ENCODE data around the gene SLC22A25.

DNA sequence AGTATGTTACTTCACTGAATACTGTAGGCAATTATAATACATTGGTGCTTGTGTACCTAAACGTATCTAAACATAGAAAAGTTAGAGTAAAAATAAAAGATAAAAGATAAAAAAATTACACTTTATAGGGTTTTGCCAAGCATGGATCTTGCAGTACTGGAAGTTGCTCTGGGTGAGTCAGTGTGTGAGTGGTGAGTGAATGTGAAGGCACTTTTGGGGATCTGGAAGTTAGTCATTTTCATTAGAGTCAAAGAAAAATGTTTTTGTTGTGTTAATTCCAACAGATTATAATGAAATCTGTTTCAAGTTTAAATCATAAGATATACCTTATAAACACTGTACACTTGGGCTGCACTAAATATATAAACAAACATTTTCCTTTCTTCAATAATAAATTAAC, 3.3 kb downstream of the SLC22A25 start:
- TF ChIP-seq EZH2 (IDR thresholded peaks at IDR 0.05) (no peak), POLR2AphosphoS5 (IDR thresholded peaks at IDR 0.05; ENCODE audit: borderline replicate concordance, low read depth, low read length) (no peak)
